Keratinocyte (primary cell): Measurements from ENCODE around the gene FOXQ1. TPM values are rescaled to one million over a fixed set of nuclear protein-coding genes. Genes with fewer than 3 reads are reported as not detected.

Source experiments
- DNase-seq: peaks from one replicate; pipeline ENCODE4 v3.0.0-alpha.2; 2011; ENCODE audit warnings: low read depth, missing footprints, low spot score
- FAIRE-seq: peaks from 2 replicates; lab custom pipeline; 2011; peaks lifted over from hg19 to GRCh38; lab: Jason Lieb, UNC
- H2AFZ ChIP-seq: 2 replicates; pipeline ENCODE4 v1.6.0; 2012; ENCODE audit warnings: low read length, control low read depth, inconsistent platforms; ENCODE audit not compliant: control insufficient read depth
- H3K27ac ChIP-seq: 2 replicates; pipeline ENCODE4 v1.5.1; 2011; ENCODE audit warnings: low read length; ENCODE audit not compliant: control insufficient read depth, insufficient read depth
- H3K27me3 ChIP-seq: 3 replicates; pipeline ENCODE4 v1.6.0; 2011; ENCODE audit warnings: low read length; ENCODE audit not compliant: control insufficient read depth, insufficient read depth; ENCODE audit errors: extremely low read depth
- H3K36me3 ChIP-seq, 2 experiments: 2 replicates in 1 of 2; 3 replicates in 1 of 2; pipeline ENCODE4 v1.5.1; 2011; ENCODE audit warnings: low read length in 2 of 2, mild to moderate bottlenecking in 1 of 2; ENCODE audit not compliant: control insufficient read depth in 2 of 2, insufficient read depth in 2 of 2; ENCODE audit errors: extremely low read depth in 1 of 2
- H3K4me1 ChIP-seq: 3 replicates; pipeline ENCODE4 v1.5.1; 2011; ENCODE audit warnings: low read length; ENCODE audit not compliant: control insufficient read depth, insufficient read depth; ENCODE audit errors: extremely low read depth
- H3K4me2 ChIP-seq: 3 replicates; pipeline ENCODE4 v1.6.0; 2011; ENCODE audit warnings: low read depth, low read length; ENCODE audit not compliant: control insufficient read depth, insufficient read depth; ENCODE audit errors: extremely low read depth
- H3K4me3 ChIP-seq, 3 experiments: fragments of 200-600 bp in 1 of 3; sonication (generic) in 1 of 3; 2 replicates in 2 of 3; 3 replicates in 1 of 3; pipeline ENCODE4 v1.5.1; 2011 to 2016; ENCODE audit warnings: low read length in 3 of 3, mild to moderate bottlenecking in 3 of 3, control low read depth in 2 of 3, inconsistent platforms in 1 of 3, low read depth in 1 of 3, mixed read lengths in 1 of 3, mixed run types in 1 of 3, moderate library complexity in 1 of 3; ENCODE audit not compliant: control insufficient read depth in 2 of 3, insufficient read depth in 2 of 3; ENCODE audit errors: extremely low read depth in 1 of 3
- H3K79me2 ChIP-seq: 2 replicates; pipeline ENCODE4 v1.6.0; 2012; ENCODE audit warnings: low read length; ENCODE audit not compliant: control insufficient read depth, insufficient read depth
- H3K9ac ChIP-seq: 3 replicates; pipeline ENCODE4 v1.6.0; 2011; ENCODE audit warnings: low read length; ENCODE audit not compliant: control insufficient read depth, insufficient read depth; ENCODE audit errors: extremely low read depth
- H3K9me1 ChIP-seq: 3 replicates; pipeline ENCODE4 v1.6.0; 2011; ENCODE audit warnings: low read length; ENCODE audit not compliant: control insufficient read depth, insufficient read depth; ENCODE audit errors: extremely low read depth
- H3K9me3 ChIP-seq: 2 replicates; pipeline ENCODE4 v1.5.1; 2012; ENCODE audit warnings: low read depth, low read length; ENCODE audit not compliant: control insufficient read depth
- H4K20me1 ChIP-seq: 3 replicates; pipeline ENCODE4 v1.6.0; 2011; ENCODE audit warnings: low read length; ENCODE audit not compliant: control insufficient read depth, insufficient read depth; ENCODE audit errors: extremely low read depth
- CTCF ChIP-seq, 3 experiments: IDR thresholded peaks in 1 of 3; conservative IDR thresholded peaks in 1 of 3; optimal IDR thresholded peaks in 1 of 3; 2 replicates in 2 of 3; 3 replicates in 1 of 3; pipeline versions ENCODE3 to v1.5.1; 2011; ENCODE audit warnings: low read length in 3 of 3, mild to moderate bottlenecking in 3 of 3, moderate library complexity in 2 of 3, control low read depth in 1 of 3, inconsistent platforms in 1 of 3; ENCODE audit not compliant: insufficient read depth in 2 of 3; ENCODE audit errors: extremely low read depth in 1 of 3
- EZH2 ChIP-seq: IDR thresholded peaks from one replicate; pipeline ENCODE4 v1.6.1; 2012; ENCODE audit warnings: inconsistent platforms, mild to moderate bottlenecking, low read length, moderate library complexity
- dilution Hi-C: fragments of 300-500 bp; cut with MboI; formaldehyde crosslinking; loops from one replicate; pipeline ENCODE4 v1.7.0; 2020; ENCODE audit warnings: low sequenced_read_pairs; ENCODE audit not compliant: extremely low pct_ligation_motif_present
- polyA plus RNA-seq, 5 experiments: library from polyadenylated mRNA; depleted of rRNA in 3 of 5; stranded (reverse) in 3 of 5; stranded (forward) in 1 of 5; unstranded in 1 of 5; fragments of >200 nt; gene quantifications; 1 replicate in 1 of 5; 2 replicates in 3 of 5; 3 replicates in 1 of 5; pipeline versions ENCODE4 v1.2.1 to v1.2.3, GENCODE V29; 2011 to 2012; ENCODE audit warnings: missing spikeins in 2 of 5, low read depth in 1 of 5, low replicate concordance in 1 of 5

The FOXQ1 gene
- polyA plus RNA-seq, 1 donor (not counting 4 experiments of a cell fraction or from before 2014, with no cell fraction given), result 5.4 TPM

- Histone ChIP-seq H3K4me2 (peak overlapping the region; percentile 72), H3K4me3 (peak overlapping the region in 2 of 3 experiments; percentile 36 to 48), H3K9me3 (no peaks in the 10 kb centered on the region), H3K79me2 (no peaks in the 10 kb centered on the region), H3K9ac (peak overlapping the region; percentile 66), H4K20me1 (no peaks in the 10 kb centered on the region), H3K36me3 (no peaks in the 10 kb centered on the region), H3K27me3 (no peaks in the 10 kb centered on the region), H3K27ac (peak overlapping the region; percentile 73), H3K4me1 (peaks cover 18% of the 10 kb centered on the region), H3K9me1 (no peaks in the 10 kb centered on the region), H2AFZ (peak overlapping the region; percentile 19)
- peak; percentile 93 for FAIRE-seq
- peak; percentile 90 for DNase-seq
- TF ChIP-seq CTCF (optimal IDR thresholded peaks at IDR 0.05 in 1 of 3, IDR thresholded peaks at IDR 0.05 in 1 of 3, conservative IDR thresholded peaks at IDR 0.05 in 1 of 3; ENCODE audit: extremely low read depth in 1 of 3, insufficient read depth in 2 of 3, low read length in 3 of 3), result no peak
- no peak for TF ChIP-seq EZH2
- dilution Hi-C loops, result no loop called here
These were observed 23.6 kb downstream of the FOXQ1 start for GRCh38 chr6:1335367-1336037.

DNA sequence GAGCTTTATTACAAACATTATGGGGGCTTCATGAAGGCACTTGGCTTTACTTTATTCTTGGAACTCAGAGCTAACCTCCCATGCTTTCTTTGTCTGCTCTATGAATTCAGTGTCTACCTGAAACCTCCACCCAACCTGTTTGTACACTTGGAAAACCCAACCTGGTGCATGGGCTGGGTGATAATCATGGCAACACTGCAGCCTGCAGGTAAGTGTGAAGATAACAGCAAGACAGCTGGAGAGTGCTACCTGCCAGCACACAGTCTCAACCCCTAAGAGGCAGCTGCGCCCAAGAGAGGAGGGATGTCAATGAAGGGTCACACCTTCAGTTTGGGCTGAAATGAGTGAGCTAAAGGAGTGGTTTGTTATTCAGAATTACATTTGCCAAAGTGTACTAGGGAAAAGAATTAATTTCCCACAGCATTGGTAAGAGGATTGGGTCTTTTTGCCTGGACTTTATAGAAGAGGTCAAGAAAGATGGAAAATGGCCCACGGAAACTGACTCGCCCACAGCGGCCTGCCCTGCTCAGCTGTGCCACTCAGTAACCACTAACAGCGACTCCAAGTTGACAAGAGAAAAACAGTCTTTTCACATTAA is 24.4 kb downstream of the FOXQ1 start:
- peak; percentile 88 for FAIRE-seq
- H4K20me1 ChIP-seq, result no peaks in the 10 kb centered on the region
- peak overlapping the region in 1 of 3 experiments; percentile 26 for H3K4me3 ChIP-seq
- no peak for DNase-seq
- H3K9me3 ChIP-seq, result no peaks in the 10 kb centered on the region
- H3K79me2 ChIP-seq, result no peaks in the 10 kb centered on the region
- no peaks in the 10 kb centered on the region for H3K36me3 ChIP-seq
- dilution Hi-C loops, result no loop called here
- H3K27ac ChIP-seq, result peak overlapping the region; percentile 73
- peaks cover 18% of the 10 kb centered on the region for H3K4me1 ChIP-seq
- H3K9ac ChIP-seq, result peak overlapping the region; percentile 38
- H3K9me1 ChIP-seq, result no peaks in the 10 kb centered on the region
- H3K4me2 ChIP-seq, result peak overlapping the region; percentile 72
- no peaks in the 10 kb centered on the region for H3K27me3 ChIP-seq
- peak; percentile 75 to 100 (median 96) for TF ChIP-seq CTCF (optimal IDR thresholded peaks at IDR 0.05 in 1 of 3, IDR thresholded peaks at IDR 0.05 in 1 of 3, conservative IDR thresholded peaks at IDR 0.05 in 1 of 3; ENCODE audit: extremely low read depth in 1 of 3, insufficient read depth in 2 of 3, low read length in 3 of 3)
- no peak for TF ChIP-seq EZH2
- no peak overlapping the region for H2AFZ ChIP-seq
